ENCODE measurements around the gene WDR46. TPM values are rescaled to one million over a fixed set of nuclear protein-coding genes. Genes with fewer than 3 reads are reported as not detected.
"Not testable (repeated sequence)": the region's sequence is repeated elsewhere in the genome, so short reads cannot be mapped to it uniquely, and the experiment has no call there.

Gene WDR46
- total RNA-seq, 2 donors from 2014 or later: 25.7 to 51.7 TPM

- H3K27me3 ChIP-seq: no peaks in the 10 kb centered on the region
- TF ChIP-seq CTCF (IDR thresholded peaks at IDR 0.05): no peak
- no peaks in the 10 kb centered on the region for H3K9me3 ChIP-seq
- peak overlapping the region; percentile 88 to 96 for H3K9ac ChIP-seq (ENCODE audit: low read depth in 2 of 2, low read length in 2 of 2)
- no peak for DNase-seq
- peak overlapping the region; percentile 89 for H3K4me3 ChIP-seq
- peak overlapping the region; percentile 83 for H3K27ac ChIP-seq
- no peaks in the 10 kb centered on the region for H3K36me3 ChIP-seq
- intact Hi-C loops (cut with DNase I): no loop called here
- peaks cover 6% of the 10 kb centered on the region for H3K4me1 ChIP-seq
Measured at GRCh38 chr6:33289784-33290315, 811 bp upstream of the WDR46 start.

- no peak for DNase-seq
- intact Hi-C loops (cut with DNase I): no loop called here
- Histone ChIP-seq H3K27me3 (no peaks in the 10 kb centered on the region), H3K27ac (peak overlapping the region; percentile 83), H3K9ac (ENCODE audit: low read depth in 2 of 2, low read length in 2 of 2) (peak overlapping the region; percentile 88 to 96), H3K36me3 (no peaks in the 10 kb centered on the region), H3K9me3 (no peaks in the 10 kb centered on the region), H3K4me3 (peak overlapping the region; percentile 89), H3K4me1 (peaks cover 6% of the 10 kb centered on the region)
- TF ChIP-seq CTCF (IDR thresholded peaks at IDR 0.05): no peak
Measured at GRCh38 chr6:33288141-33288920, 708 bp downstream of the WDR46 start.

DNA sequence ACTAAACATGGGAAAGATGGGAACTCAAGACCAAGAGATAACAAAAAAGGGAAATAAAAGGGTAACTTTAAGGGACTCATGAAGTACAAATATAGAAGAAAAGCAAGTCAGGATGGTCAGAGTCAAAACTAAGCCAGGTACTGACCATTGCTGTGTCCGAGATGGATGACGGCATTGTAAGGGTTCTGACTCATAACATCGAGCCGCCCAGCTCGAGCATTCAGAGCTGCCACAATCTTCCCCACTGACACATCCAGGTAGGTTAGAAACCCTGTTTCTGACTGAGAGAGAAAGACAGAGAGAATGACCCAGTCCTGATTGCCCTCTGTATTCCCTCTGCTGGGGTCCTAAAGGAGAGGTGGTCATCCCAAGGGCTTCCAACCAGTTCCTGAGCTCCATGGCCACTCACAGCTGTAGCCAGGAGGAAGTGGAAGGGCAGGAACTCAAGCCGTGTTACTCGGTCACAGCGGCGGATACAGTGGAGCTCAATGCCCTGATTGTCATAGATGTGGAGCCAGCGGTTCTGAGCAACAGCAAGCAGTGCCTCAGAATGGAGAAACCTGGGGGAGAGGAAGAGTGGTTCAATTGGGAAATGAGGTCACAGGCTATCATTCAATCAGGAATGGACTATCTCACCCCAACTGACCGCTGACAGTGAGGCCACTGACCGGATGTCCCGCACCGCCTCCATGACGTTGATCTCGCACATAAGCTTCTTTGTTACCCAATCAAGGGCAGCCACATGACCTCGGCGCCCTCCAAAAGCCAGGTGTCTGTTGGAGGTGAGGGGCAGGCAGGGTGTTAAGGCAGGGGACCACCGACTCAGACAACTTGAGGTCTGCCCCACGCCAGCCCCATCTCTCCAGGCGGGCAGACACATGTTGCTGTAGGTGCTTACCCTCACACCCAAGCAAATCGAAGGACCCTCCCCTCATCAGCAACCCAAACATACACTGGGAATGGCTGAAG lies 1.8 kb downstream of the WDR46 start:
- Histone ChIP-seq H3K4me3 (no peak overlapping the region), H3K9ac (ENCODE audit: low read depth in 2 of 2, low read length in 2 of 2) (no peak overlapping the region), H3K27me3 (no peaks in the 10 kb centered on the region), H3K9me3 (no peaks in the 10 kb centered on the region), H3K4me1 (peaks cover 6% of the 10 kb centered on the region), H3K36me3 (no peaks in the 10 kb centered on the region), H3K27ac (no peak overlapping the region)
- no peak for TF ChIP-seq CTCF (IDR thresholded peaks at IDR 0.05)
- intact Hi-C loops (cut with DNase I): no loop called here
- DNase-seq: no peak

DNA sequence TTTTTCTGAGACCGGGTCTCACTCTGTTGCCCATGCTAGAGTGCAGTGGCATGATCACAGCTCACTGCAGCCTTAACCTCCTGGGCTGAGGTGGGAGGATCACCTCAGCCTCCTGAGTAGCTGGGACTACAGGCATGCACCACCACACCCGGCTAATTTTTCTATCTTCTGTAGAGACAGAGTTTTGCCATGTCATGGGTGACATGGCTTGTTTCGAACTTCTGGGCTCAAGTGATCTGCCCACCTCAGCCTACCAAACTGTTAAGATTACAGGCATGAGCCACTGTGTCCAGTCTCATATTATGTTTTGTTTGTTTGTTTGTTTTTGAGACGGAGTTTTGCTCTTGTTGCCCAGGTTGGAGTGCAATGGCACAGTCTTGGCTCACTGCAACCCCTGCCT lies 3.8 kb downstream of the WDR46 start:
- H3K9ac ChIP-seq (ENCODE audit: low read depth in 2 of 2, low read length in 2 of 2); H3K27ac ChIP-seq; intact Hi-C loops (cut with DNase I); H3K4me3 ChIP-seq; DNase-seq; H3K9me3 ChIP-seq; H3K4me1 ChIP-seq; H3K27me3 ChIP-seq; H3K36me3 ChIP-seq: not testable (repeated sequence)

- Histone ChIP-seq H3K9me3 (no peaks in the 10 kb centered on the region), H3K27ac (no peak overlapping the region), H3K4me1 (peaks cover 10% of the 10 kb centered on the region), H3K36me3 (peaks cover 4% of the 10 kb centered on the region), H3K9ac (ENCODE audit: low read depth in 2 of 2, low read length in 2 of 2) (peak overlapping the region in 1 of 2 donors; percentile 12), H3K4me3 (no peak overlapping the region), H3K27me3 (no peaks in the 10 kb centered on the region)
- DNase-seq: no peak
- TF ChIP-seq CTCF (IDR thresholded peaks at IDR 0.05): no peak
- intact Hi-C loops (cut with DNase I): no loop called here
Measured at GRCh38 chr6:33280539-33280938, 8.5 kb downstream of the WDR46 start.

Measured in colonic mucosa (tissue), 4 donors.